Thoracic aorta endothelial cell (primary cell): Measurements from ENCODE around the gene KRT75. TPM values are rescaled to one million over a fixed set of nuclear protein-coding genes. Genes with fewer than 3 reads are reported as not detected.

ENCODE experiments used
- total RNA-seq: library from RNA; depleted of rRNA; stranded (reverse); fragments of >200 nt; gene quantifications from 2 replicates; pipeline ENCODE4 v1.2.3, GENCODE V29; 2012

The KRT75 gene
- not detected in 2 replicates for total RNA-seq

GRCh38 chr12:52434081-52434733, at the start of gene KRT75:
Gene KRT75, minus strand, starts transcription at chr12:52434371. Its CDS starts 67 bp downstream, at chr12:52434304.

GRCh38 chr12:52473768-52474167, 39.6 kb upstream of the KRT75 start, which contains the start of gene KRT6C:
Gene KRT6C, minus strand, starts transcription at chr12:52473805. Its CDS starts 68 bp downstream, at chr12:52473737.

GRCh38 chr12:52452101-52452500, 17.9 kb upstream of the KRT75 start, which contains the start of gene KRT6B:
Gene KRT6B, minus strand, starts transcription at chr12:52452146. Its CDS starts 68 bp downstream, at chr12:52452078.

GRCh38 chr12:52405922-52406385, 28.2 kb downstream of the KRT75 start, which contains the start of gene KRT82:
Gene KRT82, minus strand, starts transcription at chr12:52406335. Its CDS starts 58 bp downstream, at chr12:52406277.

GRCh38 chr12:52385226-52385702, 48.9 kb downstream of the KRT75 start, which contains the start of gene KRT84:
Gene KRT84, minus strand, starts transcription at chr12:52385652. Its CDS starts 67 bp downstream, at chr12:52385585.

Other genes starting within 250 kb of the KRT75 start
- 7.2 and 9.5 TPM in 2 replicates for gene KRT80, start 242.4 kb downstream of the KRT75 start, total RNA-seq
- gene KRT7, start 201.1 kb downstream of the KRT75 start, total RNA-seq: 206 and 443 TPM in 2 replicates
- gene KRT86, start 159.7 kb downstream of the KRT75 start, total RNA-seq: 0.13 TPM in 1 of 2 replicates, not detected in the other
- gene KRT81, start 142.8 kb downstream of the KRT75 start, total RNA-seq: not detected in 2 replicates
- not detected in 2 replicates for gene KRT83, start 113.0 kb downstream of the KRT75 start, total RNA-seq
- gene KRT85, start 66.9 kb downstream of the KRT75 start, total RNA-seq: not detected in 2 replicates
- gene KRT84, start 48.7 kb downstream of the KRT75 start, total RNA-seq: not detected in 2 replicates
- gene KRT82, start 28.0 kb downstream of the KRT75 start, total RNA-seq: not detected in 2 replicates
- not detected in 2 replicates for gene KRT6B, start 17.8 kb upstream of the KRT75 start, total RNA-seq
- not detected in 2 replicates for gene KRT6C, start 39.4 kb upstream of the KRT75 start, total RNA-seq
- not detected in 2 replicates for gene KRT6A, start 58.9 kb upstream of the KRT75 start, total RNA-seq
- not detected in 2 replicates for gene KRT5, start 86.0 kb upstream of the KRT75 start, total RNA-seq
- gene KRT71, start 118.8 kb upstream of the KRT75 start, total RNA-seq: not detected in 2 replicates
- not detected in 2 replicates for gene KRT74, start 139.5 kb upstream of the KRT75 start, total RNA-seq
- not detected in 2 replicates for gene KRT72, start 167.1 kb upstream of the KRT75 start, total RNA-seq
- gene KRT73, start 184.2 kb upstream of the KRT75 start, total RNA-seq: not detected in 2 replicates
- gene KRT2, start 217.8 kb upstream of the KRT75 start, total RNA-seq: not detected in 2 replicates
- gene KRT1, start 246.0 kb upstream of the KRT75 start, total RNA-seq: not detected in 2 replicates